Keratinocyte (primary cell): Measurements from ENCODE around the gene MAGI3. TPM values are rescaled to one million over a fixed set of nuclear protein-coding genes. Genes with fewer than 3 reads are reported as not detected.

Source experiments
- DNase-seq: peaks from one replicate; pipeline ENCODE4 v3.0.0-alpha.2; 2011; ENCODE audit warnings: low read depth, missing footprints, low spot score
- FAIRE-seq: peaks from 2 replicates; lab custom pipeline; 2011; peaks lifted over from hg19 to GRCh38; lab: Jason Lieb, UNC
- H2AFZ ChIP-seq: 2 replicates; pipeline ENCODE4 v1.6.0; 2012; ENCODE audit warnings: low read length, control low read depth, inconsistent platforms; ENCODE audit not compliant: control insufficient read depth
- H3K27ac ChIP-seq: 2 replicates; pipeline ENCODE4 v1.5.1; 2011; ENCODE audit warnings: low read length; ENCODE audit not compliant: control insufficient read depth, insufficient read depth
- H3K27me3 ChIP-seq: 3 replicates; pipeline ENCODE4 v1.6.0; 2011; ENCODE audit warnings: low read length; ENCODE audit not compliant: control insufficient read depth, insufficient read depth; ENCODE audit errors: extremely low read depth
- H3K36me3 ChIP-seq, 2 experiments: 2 replicates in 1 of 2; 3 replicates in 1 of 2; pipeline ENCODE4 v1.5.1; 2011; ENCODE audit warnings: low read length in 2 of 2, mild to moderate bottlenecking in 1 of 2; ENCODE audit not compliant: control insufficient read depth in 2 of 2, insufficient read depth in 2 of 2; ENCODE audit errors: extremely low read depth in 1 of 2
- H3K4me1 ChIP-seq: 3 replicates; pipeline ENCODE4 v1.5.1; 2011; ENCODE audit warnings: low read length; ENCODE audit not compliant: control insufficient read depth, insufficient read depth; ENCODE audit errors: extremely low read depth
- H3K4me2 ChIP-seq: 3 replicates; pipeline ENCODE4 v1.6.0; 2011; ENCODE audit warnings: low read depth, low read length; ENCODE audit not compliant: control insufficient read depth, insufficient read depth; ENCODE audit errors: extremely low read depth
- H3K4me3 ChIP-seq, 3 experiments: fragments of 200-600 bp in 1 of 3; sonication (generic) in 1 of 3; 2 replicates in 2 of 3; 3 replicates in 1 of 3; pipeline ENCODE4 v1.5.1; 2011 to 2016; ENCODE audit warnings: low read length in 3 of 3, mild to moderate bottlenecking in 3 of 3, control low read depth in 2 of 3, inconsistent platforms in 1 of 3, low read depth in 1 of 3, mixed read lengths in 1 of 3, mixed run types in 1 of 3, moderate library complexity in 1 of 3; ENCODE audit not compliant: control insufficient read depth in 2 of 3, insufficient read depth in 2 of 3; ENCODE audit errors: extremely low read depth in 1 of 3
- H3K79me2 ChIP-seq: 2 replicates; pipeline ENCODE4 v1.6.0; 2012; ENCODE audit warnings: low read length; ENCODE audit not compliant: control insufficient read depth, insufficient read depth
- H3K9ac ChIP-seq: 3 replicates; pipeline ENCODE4 v1.6.0; 2011; ENCODE audit warnings: low read length; ENCODE audit not compliant: control insufficient read depth, insufficient read depth; ENCODE audit errors: extremely low read depth
- H3K9me1 ChIP-seq: 3 replicates; pipeline ENCODE4 v1.6.0; 2011; ENCODE audit warnings: low read length; ENCODE audit not compliant: control insufficient read depth, insufficient read depth; ENCODE audit errors: extremely low read depth
- H3K9me3 ChIP-seq: 2 replicates; pipeline ENCODE4 v1.5.1; 2012; ENCODE audit warnings: low read depth, low read length; ENCODE audit not compliant: control insufficient read depth
- H4K20me1 ChIP-seq: 3 replicates; pipeline ENCODE4 v1.6.0; 2011; ENCODE audit warnings: low read length; ENCODE audit not compliant: control insufficient read depth, insufficient read depth; ENCODE audit errors: extremely low read depth
- EZH2 ChIP-seq: IDR thresholded peaks from one replicate; pipeline ENCODE4 v1.6.1; 2012; ENCODE audit warnings: inconsistent platforms, mild to moderate bottlenecking, low read length, moderate library complexity
- dilution Hi-C: fragments of 300-500 bp; cut with MboI; formaldehyde crosslinking; loops from one replicate; pipeline ENCODE4 v1.7.0; 2020; ENCODE audit warnings: low sequenced_read_pairs; ENCODE audit not compliant: extremely low pct_ligation_motif_present
- polyA plus RNA-seq, 5 experiments: library from polyadenylated mRNA; depleted of rRNA in 3 of 5; stranded (reverse) in 3 of 5; stranded (forward) in 1 of 5; unstranded in 1 of 5; fragments of >200 nt; gene quantifications; 1 replicate in 1 of 5; 2 replicates in 3 of 5; 3 replicates in 1 of 5; pipeline versions ENCODE4 v1.2.1 to v1.2.3, GENCODE V29; 2011 to 2012; ENCODE audit warnings: missing spikeins in 2 of 5, low read depth in 1 of 5, low replicate concordance in 1 of 5
- TF ChIP-seq, protein P1 (sequence below), 3 experiments: IDR thresholded peaks in 1 of 3; conservative IDR thresholded peaks in 1 of 3; optimal IDR thresholded peaks in 1 of 3; 2 replicates in 2 of 3; 3 replicates in 1 of 3; pipeline versions ENCODE3 to v1.5.1; 2011; ENCODE audit warnings: low read length in 3 of 3, mild to moderate bottlenecking in 3 of 3, moderate library complexity in 2 of 3, control low read depth in 1 of 3, inconsistent platforms in 1 of 3; ENCODE audit not compliant: insufficient read depth in 2 of 3; ENCODE audit errors: extremely low read depth in 1 of 3

MAGI3 gene
- polyA plus RNA-seq, 1 donor (not counting 4 experiments of a cell fraction or from before 2014, with no cell fraction given): 3.2 TPM

- H3K27ac ChIP-seq: no peak overlapping the region
- no peak overlapping the region for H3K9ac ChIP-seq
- H3K36me3 ChIP-seq: no peaks in the 10 kb centered on the region
- H3K4me3 ChIP-seq: no peak overlapping the region
- FAIRE-seq (no peak), DNase-seq (no peak)
- TF ChIP-seq EZH2: no peak
- no peaks in the 10 kb centered on the region for H3K4me1 ChIP-seq
- H3K9me1 ChIP-seq: no peaks in the 10 kb centered on the region
- H3K27me3 ChIP-seq: no peaks in the 10 kb centered on the region
- no peak overlapping the region for H3K4me2 ChIP-seq
- no peak overlapping the region for H2AFZ ChIP-seq
- dilution Hi-C loops: no loop called here
- no peaks in the 10 kb centered on the region for H3K9me3 ChIP-seq
- H3K79me2 ChIP-seq: no peaks in the 10 kb centered on the region
- H4K20me1 ChIP-seq: no peaks in the 10 kb centered on the region
These were observed 103.2 kb downstream of the MAGI3 start for GRCh38 chr1:113493533-113493932.

DNA sequence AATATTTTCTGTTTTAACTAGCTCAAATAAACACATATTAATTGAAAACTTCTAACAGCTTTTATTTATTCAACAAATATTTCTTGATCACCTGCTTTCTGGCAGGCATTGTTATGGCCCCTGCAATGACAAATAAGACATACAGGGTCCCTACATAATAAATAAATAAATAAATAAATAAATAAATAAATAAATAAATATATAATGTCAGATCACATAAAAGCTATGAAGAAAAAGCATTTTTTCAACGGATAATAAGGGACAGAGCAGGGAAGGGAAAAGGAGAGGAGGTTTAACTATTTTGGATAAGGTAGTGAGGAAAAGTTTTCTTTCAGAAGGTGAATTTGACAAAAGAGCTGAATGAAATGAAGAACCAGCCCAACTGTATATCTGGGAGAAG is 115.0 kb downstream of the MAGI3 start:
- dilution Hi-C loops: no loop called here
- Histone ChIP-seq H3K79me2 (no peaks in the 10 kb centered on the region), H3K4me2 (no peak overlapping the region), H3K27me3 (no peaks in the 10 kb centered on the region), H3K9ac (no peak overlapping the region), H2AFZ (no peak overlapping the region), H3K36me3 (no peaks in the 10 kb centered on the region), H3K9me3 (no peaks in the 10 kb centered on the region), H4K20me1 (no peaks in the 10 kb centered on the region), H3K4me1 (no peaks in the 10 kb centered on the region), H3K27ac (no peak overlapping the region), H3K4me3 (no peak overlapping the region), H3K9me1 (no peaks in the 10 kb centered on the region)
- no peak for FAIRE-seq
- no peak for TF ChIP-seq EZH2
- TF ChIP-seq, protein P1, sequence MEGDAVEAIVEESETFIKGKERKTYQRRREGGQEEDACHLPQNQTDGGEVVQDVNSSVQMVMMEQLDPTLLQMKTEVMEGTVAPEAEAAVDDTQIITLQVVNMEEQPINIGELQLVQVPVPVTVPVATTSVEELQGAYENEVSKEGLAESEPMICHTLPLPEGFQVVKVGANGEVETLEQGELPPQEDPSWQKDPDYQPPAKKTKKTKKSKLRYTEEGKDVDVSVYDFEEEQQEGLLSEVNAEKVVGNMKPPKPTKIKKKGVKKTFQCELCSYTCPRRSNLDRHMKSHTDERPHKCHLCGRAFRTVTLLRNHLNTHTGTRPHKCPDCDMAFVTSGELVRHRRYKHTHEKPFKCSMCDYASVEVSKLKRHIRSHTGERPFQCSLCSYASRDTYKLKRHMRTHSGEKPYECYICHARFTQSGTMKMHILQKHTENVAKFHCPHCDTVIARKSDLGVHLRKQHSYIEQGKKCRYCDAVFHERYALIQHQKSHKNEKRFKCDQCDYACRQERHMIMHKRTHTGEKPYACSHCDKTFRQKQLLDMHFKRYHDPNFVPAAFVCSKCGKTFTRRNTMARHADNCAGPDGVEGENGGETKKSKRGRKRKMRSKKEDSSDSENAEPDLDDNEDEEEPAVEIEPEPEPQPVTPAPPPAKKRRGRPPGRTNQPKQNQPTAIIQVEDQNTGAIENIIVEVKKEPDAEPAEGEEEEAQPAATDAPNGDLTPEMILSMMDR (optimal IDR thresholded peaks at IDR 0.05 in 1 of 3, IDR thresholded peaks at IDR 0.05 in 1 of 3, conservative IDR thresholded peaks at IDR 0.05 in 1 of 3; ENCODE audit: extremely low read depth in 1 of 3, insufficient read depth in 2 of 3, low read length in 3 of 3): no peak
- DNase-seq: no peak

DNA sequence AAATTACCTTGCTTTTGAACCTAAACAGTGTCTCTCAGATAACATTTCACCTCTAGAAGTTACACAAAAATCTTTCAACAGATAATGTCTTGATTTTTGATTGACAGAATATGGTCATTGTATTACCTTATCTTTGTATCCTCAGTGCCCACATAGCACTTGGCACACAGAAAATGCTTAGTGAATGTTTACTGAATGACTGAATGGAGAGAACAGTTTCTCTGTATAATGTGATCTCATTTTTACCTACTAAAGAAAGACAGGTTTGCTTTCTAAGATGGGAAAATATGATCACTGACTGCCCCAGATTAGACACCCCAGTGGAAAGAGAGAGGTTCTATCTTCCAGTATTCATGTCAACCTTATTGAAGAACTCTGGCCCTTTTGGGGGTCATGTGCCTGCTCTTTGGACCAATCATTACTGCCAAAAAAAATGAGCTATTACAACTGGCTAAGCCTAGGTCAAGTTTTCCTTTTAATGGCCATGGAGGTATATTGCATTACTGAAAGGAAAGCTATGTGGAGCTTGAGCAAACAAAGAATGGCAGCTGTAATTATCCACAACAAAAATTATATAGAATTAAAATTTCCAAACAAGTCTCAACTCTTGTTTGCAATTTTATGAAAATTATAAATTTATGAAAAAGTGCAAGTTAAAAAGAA is 117.4 kb downstream of the MAGI3 start:
- DNase-seq (no peak), FAIRE-seq (no peak)
- Histone ChIP-seq H3K4me1 (no peaks in the 10 kb centered on the region), H3K27me3 (no peaks in the 10 kb centered on the region), H4K20me1 (no peaks in the 10 kb centered on the region), H2AFZ (no peak overlapping the region), H3K9ac (no peak overlapping the region), H3K9me1 (no peaks in the 10 kb centered on the region), H3K4me2 (no peak overlapping the region), H3K27ac (no peak overlapping the region), H3K9me3 (peaks cover 3% of the 10 kb centered on the region), H3K4me3 (no peak overlapping the region), H3K36me3 (no peaks in the 10 kb centered on the region), H3K79me2 (no peaks in the 10 kb centered on the region)
- dilution Hi-C loops: no loop called here
- no peak for TF ChIP-seq EZH2
- TF ChIP-seq, protein P1 (optimal IDR thresholded peaks at IDR 0.05 in 1 of 3, IDR thresholded peaks at IDR 0.05 in 1 of 3, conservative IDR thresholded peaks at IDR 0.05 in 1 of 3; ENCODE audit: extremely low read depth in 1 of 3, insufficient read depth in 2 of 3, low read length in 3 of 3): no peak
